Fibroblast of skin of abdomen (primary cell): ENCODE measurements around the gene MAGOHB.
"Not testable (repeated sequence)": the region's sequence is repeated elsewhere in the genome, so short reads cannot be mapped to it uniquely, and the experiment has no call there.

ENCODE experiments used
- DNase-seq: peaks from one replicate; pipeline ENCODE4 v3.0.0-alpha.2; 2013

Gene MAGOHB

GRCh38 chr12:10612110-10612509, 1.3 kb downstream of the MAGOHB start:
- DNase-seq: no peak

GRCh38 chr12:10611258-10611657, 2.2 kb downstream of the MAGOHB start:
- DNase-seq: not testable (repeated sequence)

- no peak for DNase-seq
These were observed 3.2 kb downstream of the MAGOHB start for GRCh38 chr12:10610188-10610587.

GRCh38 chr12:10607885-10608458, 5.4 kb downstream of the MAGOHB start:
- DNase-seq: peak; percentile 22

GRCh38 chr12:10601860-10602259, 11.5 kb downstream of the MAGOHB start:
- DNase-seq: no peak

- no peak for DNase-seq
These were observed 12.4 kb downstream of the MAGOHB start for GRCh38 chr12:10600988-10601387.

GRCh38 chr12:10595881-10596280, 17.5 kb downstream of the MAGOHB start:
- DNase-seq: no peak

- DNase-seq: peak; percentile 4
These were observed 22.4 kb downstream of the MAGOHB start for GRCh38 chr12:10590966-10591365.

- peak; percentile 46 for DNase-seq
These were observed 29.0 kb downstream of the MAGOHB start for GRCh38 chr12:10584415-10584814.

- DNase-seq: no peak
These were observed 30.7 kb downstream of the MAGOHB start for GRCh38 chr12:10582704-10583103.

- not testable (repeated sequence) for DNase-seq
These were observed 31.3 kb downstream of the MAGOHB start for GRCh38 chr12:10582133-10582532.

GRCh38 chr12:10574307-10574706, 39.1 kb downstream of the MAGOHB start:
- no peak for DNase-seq

GRCh38 chr12:10572021-10572490, 41.4 kb downstream of the MAGOHB start:
- DNase-seq: peak; percentile 30

- no peak for DNase-seq
These were observed 42.3 kb downstream of the MAGOHB start for GRCh38 chr12:10571141-10571540.

- DNase-seq: no peak
These were observed 45.6 kb downstream of the MAGOHB start for GRCh38 chr12:10567813-10568212.

GRCh38 chr12:10563966-10564365, 49.4 kb downstream of the MAGOHB start:
- peak; percentile 6 for DNase-seq

- no peak for DNase-seq
These were observed 50.4 kb downstream of the MAGOHB start for GRCh38 chr12:10563002-10563401.

- peak; percentile 25 for DNase-seq
These were observed 51.0 kb downstream of the MAGOHB start for GRCh38 chr12:10562306-10562933.

- no peak for DNase-seq
These were observed 54.2 kb downstream of the MAGOHB start for GRCh38 chr12:10559244-10559643.

GRCh38 chr12:10558789-10559188, 54.6 kb downstream of the MAGOHB start:
- DNase-seq: no peak

GRCh38 chr12:10558301-10558700, 55.1 kb downstream of the MAGOHB start:
- no peak for DNase-seq

- DNase-seq: no peak
These were observed 55.6 kb downstream of the MAGOHB start for GRCh38 chr12:10557766-10558165.

- no peak for DNase-seq
These were observed 56.1 kb downstream of the MAGOHB start for GRCh38 chr12:10557329-10557728.

GRCh38 chr12:10554756-10555481, 58.5 kb downstream of the MAGOHB start:
- no peak for DNase-seq
